ENCODE data around the gene RAP1GDS1.
"Not testable (repeated sequence)": the region's sequence is repeated elsewhere in the genome, so short reads cannot be mapped to it uniquely, and the experiment has no call there.

GRCh38 chr4:98461121-98461865 lies 200.1 kb downstream of the RAP1GDS1 start:
- TF ChIP-seq CTCF (IDR thresholded peaks at IDR 0.05; ENCODE audit: insufficient read depth, low read length); POLR2AphosphoS5 (IDR thresholded peaks at IDR 0.05; ENCODE audit: low read depth); REST (IDR thresholded peaks at IDR 0.05; ENCODE audit: insufficient replicate concordance, low read depth); SPI1 (IDR thresholded peaks at IDR 0.05; ENCODE audit: borderline replicate concordance, low read depth); GABPA (IDR thresholded peaks at IDR 0.05; ENCODE audit: low read depth): not testable (repeated sequence)
